ENCODE measurements around the gene PTPRN2.

GRCh38 chr7:158618745-158619140 lies 31.1 kb upstream of the PTPRN2 start:
- TF ChIP-seq, protein P1, sequence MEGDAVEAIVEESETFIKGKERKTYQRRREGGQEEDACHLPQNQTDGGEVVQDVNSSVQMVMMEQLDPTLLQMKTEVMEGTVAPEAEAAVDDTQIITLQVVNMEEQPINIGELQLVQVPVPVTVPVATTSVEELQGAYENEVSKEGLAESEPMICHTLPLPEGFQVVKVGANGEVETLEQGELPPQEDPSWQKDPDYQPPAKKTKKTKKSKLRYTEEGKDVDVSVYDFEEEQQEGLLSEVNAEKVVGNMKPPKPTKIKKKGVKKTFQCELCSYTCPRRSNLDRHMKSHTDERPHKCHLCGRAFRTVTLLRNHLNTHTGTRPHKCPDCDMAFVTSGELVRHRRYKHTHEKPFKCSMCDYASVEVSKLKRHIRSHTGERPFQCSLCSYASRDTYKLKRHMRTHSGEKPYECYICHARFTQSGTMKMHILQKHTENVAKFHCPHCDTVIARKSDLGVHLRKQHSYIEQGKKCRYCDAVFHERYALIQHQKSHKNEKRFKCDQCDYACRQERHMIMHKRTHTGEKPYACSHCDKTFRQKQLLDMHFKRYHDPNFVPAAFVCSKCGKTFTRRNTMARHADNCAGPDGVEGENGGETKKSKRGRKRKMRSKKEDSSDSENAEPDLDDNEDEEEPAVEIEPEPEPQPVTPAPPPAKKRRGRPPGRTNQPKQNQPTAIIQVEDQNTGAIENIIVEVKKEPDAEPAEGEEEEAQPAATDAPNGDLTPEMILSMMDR (IDR thresholded peaks at IDR 0.05; ENCODE audit: control extremely low read depth in 1 of 3, insufficient read depth in 1 of 3, low read depth in 1 of 3, low read length in 3 of 3), result no peak
- TF ChIP-seq POLR2A (IDR thresholded peaks at IDR 0.05; ENCODE audit: control extremely low read depth in 1 of 2, low read depth in 2 of 2, low read length in 2 of 2) (no peak), EP300 (IDR thresholded peaks at IDR 0.05; ENCODE audit: borderline replicate concordance in 1 of 2, low read depth in 2 of 2, low read length in 2 of 2) (no peak), CREB1 (IDR thresholded peaks at IDR 0.05) (no peak), YY1 (IDR thresholded peaks at IDR 0.05; ENCODE audit: low read depth, low read length) (no peak), GTF2F1 (IDR thresholded peaks at IDR 0.05; ENCODE audit: borderline replicate concordance, low read depth, low read length) (no peak), RNF2 (IDR thresholded peaks at IDR 0.05; ENCODE audit: borderline replicate concordance, low read depth, low read length, missing control alignments, poor library complexity, severe bottlenecking) (no peak), SIN3A (conservative IDR thresholded peaks at IDR 0.05 in 1 of 2, IDR thresholded peaks at IDR 0.05 in 1 of 2; ENCODE audit: low read depth in 1 of 2, low read length in 2 of 2) (no peak), EZH2 (IDR thresholded peaks at IDR 0.05; ENCODE audit: low read depth, low read length, severe bottlenecking) (no peak)
- TF ChIP-seq, protein P2, sequence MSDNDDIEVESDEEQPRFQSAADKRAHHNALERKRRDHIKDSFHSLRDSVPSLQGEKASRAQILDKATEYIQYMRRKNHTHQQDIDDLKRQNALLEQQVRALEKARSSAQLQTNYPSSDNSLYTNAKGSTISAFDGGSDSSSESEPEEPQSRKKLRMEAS (IDR thresholded peaks at IDR 0.05), result no peak

All from H1 (cell line).